Activated CD4-positive, alpha-beta T cell treated with anti-CD3 and anti-CD28 coated beads, Interleukin-10, Interleukin-2, amounts not matched to agents 100 ng/mL and 50 ng/mL, durations not matched to agents 16 hours and 8 hours (primary cell): ENCODE measurements around the gene PCNX2.

Experiments
- DNase-seq: peaks from one replicate; pipeline ENCODE4 v3.0.0-alpha.2; 2020

Gene PCNX2

DNA sequence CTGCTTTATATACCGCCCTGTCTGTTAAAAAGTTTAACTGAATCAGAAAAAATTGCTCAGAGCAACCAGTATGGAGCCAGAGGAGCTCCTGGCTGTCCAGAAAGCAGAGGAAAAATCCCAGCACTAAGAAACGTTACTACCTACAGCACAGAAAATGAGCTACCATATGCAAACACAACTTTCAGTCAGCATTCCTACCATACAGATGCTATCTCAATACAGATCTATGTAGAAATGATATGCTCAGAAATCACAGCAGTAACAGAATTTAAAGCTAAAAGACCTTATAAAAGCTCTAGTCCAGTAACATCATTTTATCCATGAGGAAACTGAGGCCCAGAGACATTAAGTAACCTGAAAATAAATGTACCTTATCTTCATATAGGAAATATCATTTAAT lies 38.7 kb downstream of the PCNX2 start:
- no peak for DNase-seq

DNA sequence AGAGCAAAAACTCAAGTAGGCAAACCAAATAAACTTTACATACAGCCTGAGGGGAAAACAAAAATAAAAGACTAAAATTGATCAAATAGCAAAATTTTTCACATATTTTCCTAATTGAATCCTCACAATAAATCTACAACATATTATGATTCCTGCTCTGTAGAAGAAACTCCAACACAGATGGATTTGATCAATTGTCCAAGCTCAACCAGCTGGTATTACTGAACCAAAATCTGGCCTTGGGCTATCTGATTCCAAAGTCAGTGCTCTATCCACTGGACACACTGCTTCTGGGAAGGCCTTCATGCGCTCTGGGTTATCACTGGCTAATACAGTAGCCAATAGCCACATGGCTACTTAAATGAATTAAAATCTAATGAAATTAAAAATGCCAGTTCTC lies 39.3 kb downstream of the PCNX2 start:
- no peak for DNase-seq

DNA sequence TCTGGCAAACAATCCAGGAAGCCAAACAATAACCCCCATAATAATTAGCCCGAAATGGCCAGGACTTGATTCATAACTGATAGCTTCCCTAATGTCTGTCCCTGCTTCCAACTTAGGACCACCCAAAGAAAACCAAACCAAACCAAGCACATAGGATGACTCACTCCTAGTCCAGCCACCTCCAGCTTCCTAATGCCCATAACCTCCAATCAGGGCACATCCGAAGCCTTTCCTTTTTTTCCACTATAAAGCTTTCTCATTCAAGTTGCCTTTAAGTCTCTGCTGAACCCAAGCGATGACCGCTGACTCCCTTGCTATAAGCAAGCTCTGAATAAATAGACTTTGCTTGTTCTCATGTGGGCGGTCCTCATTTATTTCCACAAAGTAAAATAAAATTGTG lies 40.4 kb downstream of the PCNX2 start:
- DNase-seq: no peak

DNA sequence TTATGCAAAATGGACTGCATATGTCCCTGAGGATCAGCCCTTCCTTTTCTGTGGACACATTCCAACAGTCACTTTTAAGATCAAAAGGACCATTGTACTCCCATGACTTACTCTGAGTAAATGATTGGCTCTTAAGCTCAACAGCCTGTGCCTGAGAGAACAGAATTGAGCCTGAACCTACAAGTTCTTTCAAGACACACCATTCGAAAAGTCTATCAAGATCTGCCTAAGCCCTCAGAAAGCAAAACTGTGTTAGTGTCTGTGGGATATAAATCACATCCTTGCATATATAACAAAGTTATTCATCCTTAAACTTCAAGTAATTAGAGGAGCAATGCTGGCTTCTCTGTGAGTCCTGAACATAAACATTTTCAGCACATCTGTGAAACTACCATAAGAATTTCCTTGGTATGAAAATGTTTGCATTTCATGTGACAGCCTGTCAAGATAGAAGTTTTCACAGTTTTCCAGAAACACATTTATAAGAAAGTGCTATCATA lies 41.6 kb downstream of the PCNX2 start:
- DNase-seq: no peak

DNA sequence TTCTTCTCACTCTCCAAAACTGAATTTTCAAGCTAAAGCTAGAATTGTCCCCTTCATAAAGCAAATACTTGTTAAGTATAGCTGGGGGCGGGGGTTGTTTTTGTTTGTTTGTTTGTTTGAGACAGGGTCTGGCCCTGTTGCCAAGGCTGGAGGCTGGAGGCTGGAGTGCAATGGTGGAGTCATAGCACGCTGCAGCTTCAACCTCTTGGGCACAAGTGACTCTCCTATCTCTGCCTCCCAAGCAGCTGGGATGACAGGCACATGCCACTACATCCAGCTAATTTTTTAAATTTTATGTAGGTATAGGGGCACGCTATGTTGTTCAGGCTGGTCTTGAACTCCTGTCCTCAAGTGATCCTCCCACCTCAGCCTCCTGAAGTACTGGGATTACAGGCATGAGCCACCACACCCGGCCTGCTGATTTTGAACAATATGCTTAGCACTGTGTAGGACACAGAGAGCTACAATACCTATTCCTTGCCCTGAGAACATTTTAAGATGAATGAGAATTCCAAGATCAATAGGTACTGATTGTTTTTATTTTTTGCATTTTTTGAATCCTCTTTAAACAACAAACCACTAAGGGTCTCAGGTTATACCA lies 42.2 kb downstream of the PCNX2 start:
- DNase-seq: no peak

DNA sequence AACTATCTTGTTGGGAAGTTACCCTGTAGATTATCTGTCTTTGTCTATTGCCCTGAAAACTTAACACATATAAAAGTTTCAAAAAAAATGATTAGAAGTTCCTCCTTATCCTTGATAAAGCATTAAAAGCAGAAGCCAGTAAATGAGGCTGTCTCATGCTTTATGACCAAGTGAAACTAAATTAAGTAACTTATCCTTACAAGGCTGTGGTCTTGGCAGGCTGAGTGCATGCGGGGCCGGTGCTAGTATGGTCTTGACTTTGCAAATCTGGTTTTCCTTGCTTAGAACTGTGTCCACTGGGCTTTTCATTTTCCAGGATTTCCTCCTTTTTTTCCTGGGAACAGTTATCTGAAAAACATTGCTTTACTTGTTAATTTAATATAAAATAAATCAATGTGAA lies 43.1 kb downstream of the PCNX2 start:
- DNase-seq: no peak

- no peak for DNase-seq
These were observed 44.3 kb downstream of the PCNX2 start for GRCh38 chr1:233251201-233251720.

GRCh38 chr1:233248014-233248413 lies 47.5 kb downstream of the PCNX2 start:
- no peak for DNase-seq

DNA sequence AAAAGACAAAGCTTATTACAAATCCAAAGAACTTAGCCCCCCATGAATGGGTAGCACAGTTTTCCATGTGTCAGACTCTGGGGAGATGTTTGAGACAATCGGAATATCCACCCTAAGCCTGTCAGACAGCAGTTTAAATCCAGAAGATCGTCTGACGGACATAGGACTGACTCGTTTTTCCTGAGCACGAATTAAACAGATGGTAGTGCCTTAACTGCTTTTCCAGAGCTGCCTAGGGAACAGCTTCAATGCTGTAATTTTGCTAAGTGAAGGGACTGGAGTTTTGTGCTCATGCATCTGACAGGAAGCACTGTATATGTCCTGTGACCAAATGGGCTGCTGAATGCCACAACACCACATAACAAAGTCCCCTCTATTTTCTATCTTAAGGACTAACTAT lies 48.6 kb downstream of the PCNX2 start:
- DNase-seq: no peak

DNA sequence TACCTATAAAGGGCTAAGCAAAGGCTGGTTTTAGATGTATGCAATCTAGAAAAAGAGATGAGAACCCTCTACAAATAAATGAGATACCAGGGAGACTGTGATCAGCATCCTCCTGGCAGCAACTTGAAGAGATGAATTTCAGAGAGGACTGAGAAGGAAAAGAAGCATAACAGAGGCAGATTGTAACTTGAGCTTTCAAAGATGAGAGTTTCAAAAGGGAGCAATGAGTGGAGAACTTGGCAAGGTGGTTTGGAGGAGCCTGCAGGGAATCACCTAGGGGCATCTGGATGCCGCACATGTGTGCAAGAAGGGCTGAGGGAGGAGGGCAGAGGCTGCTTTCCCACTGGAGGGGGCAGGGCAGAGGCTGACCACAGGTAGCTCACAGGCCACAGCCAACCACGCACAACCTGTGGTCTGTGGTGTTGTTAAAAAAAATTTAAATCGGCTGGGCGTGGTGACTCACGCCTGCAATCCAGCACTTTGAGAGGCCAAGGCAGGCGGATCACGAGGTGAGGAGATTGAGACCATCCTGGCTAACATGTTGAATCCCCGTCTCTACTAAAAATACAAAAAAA lies 50.2 kb downstream of the PCNX2 start:
- no peak for DNase-seq

DNA sequence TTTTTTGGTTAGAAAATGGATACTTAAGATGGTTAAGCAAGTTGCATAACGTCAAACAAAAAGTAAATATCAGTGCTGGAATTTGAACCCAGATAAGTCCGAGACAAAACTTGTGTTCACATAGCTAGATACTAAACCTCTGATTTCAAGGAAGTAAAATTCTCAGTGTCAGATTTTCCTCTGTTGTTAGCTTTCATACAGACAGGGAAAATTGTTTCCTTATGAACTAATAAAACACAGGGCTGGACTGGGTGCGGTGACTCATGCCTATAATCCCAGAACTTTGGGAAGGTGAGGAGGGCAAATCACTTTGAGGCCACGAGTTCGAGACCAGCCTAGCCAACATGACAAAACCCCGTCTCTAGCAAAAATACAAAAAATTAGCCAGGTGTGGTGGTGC lies 51.3 kb downstream of the PCNX2 start:
- DNase-seq: no peak

DNA sequence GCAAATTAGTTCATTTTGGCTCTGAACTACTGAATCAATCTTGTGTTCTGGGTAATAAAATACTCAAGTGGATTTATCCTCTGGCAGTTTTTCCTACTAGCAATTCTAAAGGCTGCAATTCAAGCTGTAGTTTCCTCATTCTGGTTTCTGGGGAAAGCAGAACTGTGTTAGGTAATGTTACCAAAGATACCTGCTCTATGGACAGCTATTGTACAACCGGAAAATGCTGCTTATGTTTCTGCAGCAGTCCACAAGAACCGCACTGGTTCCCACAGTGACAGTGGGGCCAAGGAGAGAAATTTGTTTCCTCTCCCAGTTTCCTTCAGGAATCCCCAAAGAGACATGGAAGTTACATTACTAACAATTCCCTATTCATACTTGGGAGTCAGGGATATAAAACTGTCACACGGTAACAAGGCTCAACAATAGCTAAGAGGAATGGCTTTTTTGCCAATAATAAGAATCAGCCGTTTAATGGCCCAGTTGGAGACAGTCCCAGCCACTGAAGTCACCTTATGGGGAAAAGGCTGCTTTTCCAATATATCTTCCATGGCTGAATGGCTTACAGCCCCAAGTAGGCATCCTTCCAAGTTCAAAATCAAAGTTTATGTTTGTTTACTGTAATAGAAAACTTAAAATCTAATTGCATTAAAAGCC lies 52.6 kb downstream of the PCNX2 start:
- DNase-seq: no peak

DNA sequence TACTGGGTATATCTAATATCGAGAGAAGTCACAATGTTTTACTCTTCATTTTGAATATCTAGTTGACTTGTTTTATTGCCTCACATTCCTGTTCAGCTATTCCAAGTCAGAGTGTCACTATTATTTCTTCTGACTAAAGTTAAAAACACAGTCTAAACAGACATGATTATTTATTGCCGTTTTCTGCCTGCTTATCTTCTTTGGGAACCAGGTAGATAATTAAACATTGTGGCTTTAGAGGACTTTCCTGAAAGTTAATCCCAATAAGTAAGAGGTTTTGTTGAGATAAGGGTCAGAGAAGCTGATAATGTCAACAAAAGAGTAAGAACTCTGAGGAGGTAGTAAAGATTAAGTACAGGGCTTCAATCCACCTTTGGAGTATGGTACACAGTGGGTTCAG lies 53.8 kb downstream of the PCNX2 start:
- no peak for DNase-seq

GRCh38 chr1:233240829-233241682 lies 54.5 kb downstream of the PCNX2 start:
- no peak for DNase-seq

GRCh38 chr1:233240371-233240770 lies 55.2 kb downstream of the PCNX2 start:
- no peak for DNase-seq

- DNase-seq: no peak
These were observed 56.6 kb downstream of the PCNX2 start for GRCh38 chr1:233238884-233239431.

GRCh38 chr1:233237647-233238046 lies 57.9 kb downstream of the PCNX2 start:
- DNase-seq: no peak

GRCh38 chr1:233233508-233234040 lies 62.0 kb downstream of the PCNX2 start:
- no peak for DNase-seq

DNA sequence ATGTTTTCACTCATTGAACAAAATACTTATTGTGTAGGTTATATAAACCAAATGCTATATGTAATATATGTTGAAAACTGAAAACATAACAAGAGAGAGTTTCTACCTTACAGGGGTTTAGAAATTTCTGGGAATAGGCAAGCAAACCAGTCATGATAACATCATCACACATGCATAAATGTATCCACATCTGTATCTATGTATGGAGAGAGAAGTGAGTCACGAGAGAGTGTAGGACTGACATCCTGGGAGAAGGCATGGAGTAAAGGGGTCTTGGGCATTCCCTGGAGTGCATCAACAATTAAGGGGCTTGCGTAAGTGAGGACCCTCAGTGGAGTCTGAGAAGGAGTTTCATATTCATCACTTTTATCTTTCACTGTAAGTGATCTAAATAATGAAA lies 65.5 kb downstream of the PCNX2 start:
- no peak for DNase-seq

GRCh38 chr1:233229288-233229687 lies 66.2 kb downstream of the PCNX2 start:
- no peak for DNase-seq

DNA sequence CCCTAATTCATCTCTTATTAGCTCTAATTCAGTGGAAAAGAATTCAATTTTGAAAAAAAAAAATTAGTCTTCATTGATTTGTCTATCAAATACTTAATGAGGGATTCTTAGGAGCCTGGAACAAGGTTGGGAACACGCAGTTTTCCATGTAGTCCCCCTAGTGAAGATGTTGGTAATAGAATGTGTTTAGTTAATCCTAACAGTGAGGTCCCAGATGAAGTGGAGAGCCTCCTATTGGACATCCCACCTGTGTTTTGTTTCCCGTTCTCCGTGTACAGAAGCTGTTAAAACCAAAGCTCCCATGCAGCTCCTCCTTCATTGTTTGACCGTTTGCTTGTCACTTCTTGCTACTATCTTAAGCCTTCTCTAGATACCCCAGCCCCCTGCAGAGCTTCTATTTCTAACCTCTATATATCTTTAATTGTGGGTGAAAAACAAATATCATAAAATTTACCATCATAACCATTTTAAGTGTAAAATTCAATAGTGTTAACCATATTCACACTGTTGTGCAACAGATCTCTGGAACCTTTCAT lies 67.5 kb downstream of the PCNX2 start:
- no peak for DNase-seq

- DNase-seq: no peak
These were observed 71.2 kb downstream of the PCNX2 start for GRCh38 chr1:233224311-233224710.

GRCh38 chr1:233217832-233218231 lies 77.7 kb downstream of the PCNX2 start:
- no peak for DNase-seq
